GM23338 (cell line): ENCODE results near the gene KDM6A. TPM values are rescaled to one million over a fixed set of nuclear protein-coding genes. Genes with fewer than 3 reads are reported as not detected.

Experiments used
- ATAC-seq: fragments of 200-7000 bp; cut with Tn5 transposase; 3 replicates; pipeline ENCODE4 v1.9.1; 2020
- DNase-seq: peaks from one replicate; pipeline ENCODE4 v3.0.0-alpha.2; 2015; ENCODE audit warnings: low spot score
- H2AFZ ChIP-seq: fragments of 200-600 bp; sonication (generic); 2 replicates; pipeline ENCODE4 v1.8.0; 2016; ENCODE audit warnings: antibody characterized with exemption, mild to moderate bottlenecking, moderate library complexity
- H3F3A ChIP-seq: fragments of 200-600 bp; sonication (generic); replicated peaks from 2 replicates; pipeline ENCODE4 v1.8.0; 2017; ENCODE audit warnings: antibody characterized with exemption, mixed run types, low read depth
- H3K27ac ChIP-seq: fragments of 200-600 bp; sonication (generic); 2 replicates; pipeline ENCODE4 v1.6.1; 2016; ENCODE audit warnings: low read depth
- H3K27me3 ChIP-seq: fragments of 200-600 bp; sonication (generic); 2 replicates; pipeline ENCODE4 v1.8.0; 2016; ENCODE audit warnings: mild to moderate bottlenecking, mixed run types, moderate library complexity; ENCODE audit not compliant: insufficient read depth
- H3K36me3 ChIP-seq: fragments of 200-600 bp; sonication (generic); 2 replicates; pipeline ENCODE4 v1.8.0; 2016; ENCODE audit warnings: mild to moderate bottlenecking; ENCODE audit not compliant: insufficient read depth
- H3K4me1 ChIP-seq: fragments of 200-600 bp; sonication (generic); 2 replicates; pipeline ENCODE4 v1.8.0; 2016; ENCODE audit warnings: mild to moderate bottlenecking, moderate library complexity; ENCODE audit not compliant: insufficient read depth
- H3K4me2 ChIP-seq: fragments of 200-600 bp; sonication (generic); 2 replicates; pipeline ENCODE4 v1.7.1; 2017; ENCODE audit warnings: mixed run types
- H3K4me3 ChIP-seq: fragments of 200-600 bp; sonication (generic); 2 replicates; pipeline ENCODE4 v1.6.1; 2016; ENCODE audit warnings: mixed run types
- H3K79me2 ChIP-seq: fragments of 200-600 bp; sonication (generic); replicated peaks from 2 replicates; pipeline ENCODE4 v1.8.0; 2017; ENCODE audit warnings: mild to moderate bottlenecking; ENCODE audit not compliant: insufficient read depth
- H3K9me2 ChIP-seq: fragments of 200-600 bp; sonication (generic); 2 replicates; pipeline ENCODE4 v1.8.0; 2017; ENCODE audit not compliant: insufficient read depth
- H4K20me1 ChIP-seq: fragments of 200-600 bp; sonication (generic); replicated peaks from 2 replicates; pipeline ENCODE4 v1.8.0; 2017; ENCODE audit warnings: mild to moderate bottlenecking; ENCODE audit not compliant: insufficient read depth
- H3K27ac Mint-ChIP-seq: 2 replicates; pipeline ENCODE4 v1.8.0; 2020; ENCODE audit warnings: inconsistent platforms, mild to moderate bottlenecking, moderate library complexity, mixed read lengths
- H3K27me3 Mint-ChIP-seq: 3 replicates; pipeline ENCODE4 v1.8.0; 2022; ENCODE audit warnings: low read depth, mild to moderate bottlenecking, moderate library complexity, mixed read lengths, inconsistent platforms; ENCODE audit not compliant: insufficient read depth, poor library complexity
- H3K36me3 Mint-ChIP-seq: 3 replicates; pipeline ENCODE4 v1.8.0; 2021; ENCODE audit warnings: low read depth, mild to moderate bottlenecking, inconsistent platforms, moderate library complexity, mixed read lengths
- H3K4me1 Mint-ChIP-seq: 3 replicates; pipeline ENCODE4 v1.8.0; 2020; ENCODE audit warnings: mild to moderate bottlenecking, inconsistent platforms, mixed read lengths
- H3K4me3 Mint-ChIP-seq: 3 replicates; pipeline ENCODE4 v1.8.0; 2021; ENCODE audit warnings: moderate library complexity, mild to moderate bottlenecking, inconsistent platforms, mixed read lengths
- H3K9me3 Mint-ChIP-seq: 3 replicates; pipeline ENCODE4 v1.8.0; 2020; ENCODE audit warnings: moderate library complexity, mild to moderate bottlenecking, inconsistent platforms, mixed read lengths
- CREB1 ChIP-seq: fragments of 250-450 bp; sonication (Bioruptor Pico); IDR thresholded peaks from 2 replicates; pipeline ENCODE4 v1.5.0; 2020; ENCODE audit warnings: low read depth, mild to moderate bottlenecking, moderate library complexity
- EZH2 ChIP-seq: fragments of 200-600 bp; sonication (generic); IDR thresholded peaks from one replicate; pipeline ENCODE4 v1.8.0; 2017; ENCODE audit warnings: antibody characterized with exemption, mild to moderate bottlenecking, low read depth; ENCODE audit not compliant: unreplicated experiment
- EZH2phosphoT487 ChIP-seq: fragments of 200-600 bp; sonication (generic); IDR thresholded peaks from one replicate; pipeline ENCODE4 v1.8.1; 2018; ENCODE audit warnings: antibody characterized with exemption; ENCODE audit not compliant: unreplicated experiment
- JUNB ChIP-seq: IDR thresholded peaks from one replicate; pipeline ENCODE4 v1.6.1; 2016; ENCODE audit warnings: antibody characterized with exemption; ENCODE audit not compliant: unreplicated experiment
- POLR2AphosphoS5 ChIP-seq: IDR thresholded peaks from 2 replicates; pipeline ENCODE4 v1.6.1; 2016; ENCODE audit warnings: antibody characterized with exemption, low read depth
- ZNF114 ChIP-seq: fragments of 250-450 bp; sonication (Bioruptor Pico); IDR thresholded peaks from 2 replicates; pipeline ENCODE4 v1.5.0; 2020; ENCODE audit warnings: mild to moderate bottlenecking, moderate library complexity
- ZNF331 ChIP-seq: fragments of 250-450 bp; sonication (Bioruptor Pico); IDR thresholded peaks from 2 replicates; pipeline ENCODE4 v1.5.0; 2020; ENCODE audit warnings: low read depth, mild to moderate bottlenecking, moderate library complexity
- polyA plus RNA-seq: library from polyadenylated mRNA; unstranded; fragments of >200 nt; fragmentation: Nextera tagmentation; extraction: Ambion mirVana; gene quantifications from 2 replicates; pipeline ENCODE4 v1.2.1, GENCODE V29; 2016
- total RNA-seq: library from RNA; depleted of rRNA; stranded (reverse); fragments of >200 nt; shearing (Covaris generic); gene quantifications from 2 replicates; pipeline ENCODE4 v1.2.3, GENCODE V29; 2014
- TF ChIP-seq, protein P1 (sequence below): IDR thresholded peaks from 2 replicates; pipeline ENCODE4 v1.6.1; 2016; ENCODE audit warnings: antibody characterized with exemption
- TF ChIP-seq, protein P2 (sequence below), 2 experiments: fragments of 200-600 bp in 1 of 2; sonication (generic) in 1 of 2; conservative IDR thresholded peaks; 2 replicates each; pipeline versions ENCODE4 v1.5.1 to v1.6.1; 2016 to 2017; ENCODE audit warnings: antibody characterized with exemption in 2 of 2, low read depth in 2 of 2, mild to moderate bottlenecking in 2 of 2, moderate library complexity in 1 of 2
- TF ChIP-seq, protein P3 (sequence below): IDR thresholded peaks from one replicate; pipeline ENCODE4 v1.6.1; 2018; ENCODE audit warnings: antibody characterized with exemption; ENCODE audit not compliant: unreplicated experiment
- TF ChIP-seq, protein P4 (sequence below): fragments of 250-450 bp; sonication (Bioruptor Pico); IDR thresholded peaks from 2 replicates; pipeline ENCODE4 v1.5.0; 2020; ENCODE audit warnings: mild to moderate bottlenecking, moderate library complexity

KDM6A gene
- total and polyA plus RNA-seq, 2 experiments from 2014 or later: 22.8 to 102 TPM

DNA sequence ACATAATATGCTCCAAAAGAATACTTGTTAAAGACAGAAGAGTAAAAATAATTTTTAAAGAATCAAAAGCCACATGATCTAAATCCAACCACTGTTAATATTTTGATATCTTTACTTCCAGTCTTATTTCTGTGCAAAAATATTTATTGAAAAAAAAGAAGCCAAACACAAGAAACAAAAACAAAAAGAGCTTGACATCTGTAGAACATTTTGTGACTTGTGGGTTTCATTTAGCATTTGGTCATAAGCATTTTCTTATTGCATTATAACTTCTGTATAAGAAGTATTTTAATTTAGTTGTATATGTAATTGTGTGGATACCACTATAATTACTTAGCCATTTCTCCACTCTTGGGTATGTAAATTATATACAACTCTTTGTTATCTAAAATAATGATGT, 264.5 kb downstream of the KDM6A start (continued):
- TF ChIP-seq, protein P1, sequence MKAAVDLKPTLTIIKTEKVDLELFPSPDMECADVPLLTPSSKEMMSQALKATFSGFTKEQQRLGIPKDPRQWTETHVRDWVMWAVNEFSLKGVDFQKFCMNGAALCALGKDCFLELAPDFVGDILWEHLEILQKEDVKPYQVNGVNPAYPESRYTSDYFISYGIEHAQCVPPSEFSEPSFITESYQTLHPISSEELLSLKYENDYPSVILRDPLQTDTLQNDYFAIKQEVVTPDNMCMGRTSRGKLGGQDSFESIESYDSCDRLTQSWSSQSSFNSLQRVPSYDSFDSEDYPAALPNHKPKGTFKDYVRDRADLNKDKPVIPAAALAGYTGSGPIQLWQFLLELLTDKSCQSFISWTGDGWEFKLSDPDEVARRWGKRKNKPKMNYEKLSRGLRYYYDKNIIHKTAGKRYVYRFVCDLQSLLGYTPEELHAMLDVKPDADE: no peak
- no peak for TF ChIP-seq POLR2AphosphoS5

DNA sequence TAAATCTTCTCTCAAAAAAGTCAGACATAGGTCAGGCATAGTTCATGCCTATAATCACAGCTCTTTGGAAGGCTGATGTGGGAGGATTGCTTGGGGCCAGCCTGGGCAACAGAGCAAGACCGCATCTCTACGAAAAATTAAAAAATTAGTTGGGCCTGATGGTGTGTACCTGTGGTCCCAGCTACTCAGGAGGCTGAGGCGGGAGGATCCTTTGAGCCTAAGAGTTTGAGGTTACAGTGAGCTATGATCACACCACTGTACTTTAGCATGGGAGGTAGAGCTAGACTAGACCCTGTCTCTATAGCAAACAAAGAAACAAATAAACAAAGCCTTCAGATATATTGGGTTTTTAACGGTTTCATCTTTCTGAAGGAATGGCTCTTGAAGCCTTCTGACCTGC, 265.5 kb downstream of the KDM6A start:
- H3K27me3 ChIP-seq: no peaks in the 10 kb centered on the region
- DNase-seq (no peak), ATAC-seq (no peak)
- H3K4me3 ChIP-seq: no peak overlapping the region
- Mint-ChIP-seq H3K4me1 (no peaks in the 10 kb centered on the region), H3K9me3 (no peaks in the 10 kb centered on the region; the same call in 2 of the 3 replicates), H3K36me3 (no peaks in the 10 kb centered on the region), H3K27ac (no peak overlapping the region), H3K4me3 (no peak overlapping the region), H3K27me3 (peaks cover 1% of the 10 kb centered on the region)
- no peaks in the 10 kb centered on the region for H4K20me1 ChIP-seq
- H3K4me2 ChIP-seq: no peak overlapping the region
- no peaks in the 10 kb centered on the region for H3K79me2 ChIP-seq
- H3K27ac ChIP-seq: no peak overlapping the region
- H3K9me2 ChIP-seq: no peaks in the 10 kb centered on the region
- H3K4me1 ChIP-seq: no peaks in the 10 kb centered on the region
- TF ChIP-seq ZNF331: no peak
- TF ChIP-seq, protein P2, sequence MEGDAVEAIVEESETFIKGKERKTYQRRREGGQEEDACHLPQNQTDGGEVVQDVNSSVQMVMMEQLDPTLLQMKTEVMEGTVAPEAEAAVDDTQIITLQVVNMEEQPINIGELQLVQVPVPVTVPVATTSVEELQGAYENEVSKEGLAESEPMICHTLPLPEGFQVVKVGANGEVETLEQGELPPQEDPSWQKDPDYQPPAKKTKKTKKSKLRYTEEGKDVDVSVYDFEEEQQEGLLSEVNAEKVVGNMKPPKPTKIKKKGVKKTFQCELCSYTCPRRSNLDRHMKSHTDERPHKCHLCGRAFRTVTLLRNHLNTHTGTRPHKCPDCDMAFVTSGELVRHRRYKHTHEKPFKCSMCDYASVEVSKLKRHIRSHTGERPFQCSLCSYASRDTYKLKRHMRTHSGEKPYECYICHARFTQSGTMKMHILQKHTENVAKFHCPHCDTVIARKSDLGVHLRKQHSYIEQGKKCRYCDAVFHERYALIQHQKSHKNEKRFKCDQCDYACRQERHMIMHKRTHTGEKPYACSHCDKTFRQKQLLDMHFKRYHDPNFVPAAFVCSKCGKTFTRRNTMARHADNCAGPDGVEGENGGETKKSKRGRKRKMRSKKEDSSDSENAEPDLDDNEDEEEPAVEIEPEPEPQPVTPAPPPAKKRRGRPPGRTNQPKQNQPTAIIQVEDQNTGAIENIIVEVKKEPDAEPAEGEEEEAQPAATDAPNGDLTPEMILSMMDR (conservative IDR thresholded peaks at IDR 0.05; ENCODE audit: low read depth in 2 of 2): no peak
- TF ChIP-seq, protein P3, sequence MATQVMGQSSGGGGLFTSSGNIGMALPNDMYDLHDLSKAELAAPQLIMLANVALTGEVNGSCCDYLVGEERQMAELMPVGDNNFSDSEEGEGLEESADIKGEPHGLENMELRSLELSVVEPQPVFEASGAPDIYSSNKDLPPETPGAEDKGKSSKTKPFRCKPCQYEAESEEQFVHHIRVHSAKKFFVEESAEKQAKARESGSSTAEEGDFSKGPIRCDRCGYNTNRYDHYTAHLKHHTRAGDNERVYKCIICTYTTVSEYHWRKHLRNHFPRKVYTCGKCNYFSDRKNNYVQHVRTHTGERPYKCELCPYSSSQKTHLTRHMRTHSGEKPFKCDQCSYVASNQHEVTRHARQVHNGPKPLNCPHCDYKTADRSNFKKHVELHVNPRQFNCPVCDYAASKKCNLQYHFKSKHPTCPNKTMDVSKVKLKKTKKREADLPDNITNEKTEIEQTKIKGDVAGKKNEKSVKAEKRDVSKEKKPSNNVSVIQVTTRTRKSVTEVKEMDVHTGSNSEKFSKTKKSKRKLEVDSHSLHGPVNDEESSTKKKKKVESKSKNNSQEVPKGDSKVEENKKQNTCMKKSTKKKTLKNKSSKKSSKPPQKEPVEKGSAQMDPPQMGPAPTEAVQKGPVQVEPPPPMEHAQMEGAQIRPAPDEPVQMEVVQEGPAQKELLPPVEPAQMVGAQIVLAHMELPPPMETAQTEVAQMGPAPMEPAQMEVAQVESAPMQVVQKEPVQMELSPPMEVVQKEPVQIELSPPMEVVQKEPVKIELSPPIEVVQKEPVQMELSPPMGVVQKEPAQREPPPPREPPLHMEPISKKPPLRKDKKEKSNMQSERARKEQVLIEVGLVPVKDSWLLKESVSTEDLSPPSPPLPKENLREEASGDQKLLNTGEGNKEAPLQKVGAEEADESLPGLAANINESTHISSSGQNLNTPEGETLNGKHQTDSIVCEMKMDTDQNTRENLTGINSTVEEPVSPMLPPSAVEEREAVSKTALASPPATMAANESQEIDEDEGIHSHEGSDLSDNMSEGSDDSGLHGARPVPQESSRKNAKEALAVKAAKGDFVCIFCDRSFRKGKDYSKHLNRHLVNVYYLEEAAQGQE: no peak
- no peak for TF ChIP-seq EZH2
- no peak for TF ChIP-seq POLR2AphosphoS5
- no peak for TF ChIP-seq CREB1 (CRISPR knock-in tag)
- TF ChIP-seq JUNB: no peak
- no peak for TF ChIP-seq ZNF114 (CRISPR knock-in tag)
- no peak for TF ChIP-seq EZH2phosphoT487
- TF ChIP-seq, protein P4, sequence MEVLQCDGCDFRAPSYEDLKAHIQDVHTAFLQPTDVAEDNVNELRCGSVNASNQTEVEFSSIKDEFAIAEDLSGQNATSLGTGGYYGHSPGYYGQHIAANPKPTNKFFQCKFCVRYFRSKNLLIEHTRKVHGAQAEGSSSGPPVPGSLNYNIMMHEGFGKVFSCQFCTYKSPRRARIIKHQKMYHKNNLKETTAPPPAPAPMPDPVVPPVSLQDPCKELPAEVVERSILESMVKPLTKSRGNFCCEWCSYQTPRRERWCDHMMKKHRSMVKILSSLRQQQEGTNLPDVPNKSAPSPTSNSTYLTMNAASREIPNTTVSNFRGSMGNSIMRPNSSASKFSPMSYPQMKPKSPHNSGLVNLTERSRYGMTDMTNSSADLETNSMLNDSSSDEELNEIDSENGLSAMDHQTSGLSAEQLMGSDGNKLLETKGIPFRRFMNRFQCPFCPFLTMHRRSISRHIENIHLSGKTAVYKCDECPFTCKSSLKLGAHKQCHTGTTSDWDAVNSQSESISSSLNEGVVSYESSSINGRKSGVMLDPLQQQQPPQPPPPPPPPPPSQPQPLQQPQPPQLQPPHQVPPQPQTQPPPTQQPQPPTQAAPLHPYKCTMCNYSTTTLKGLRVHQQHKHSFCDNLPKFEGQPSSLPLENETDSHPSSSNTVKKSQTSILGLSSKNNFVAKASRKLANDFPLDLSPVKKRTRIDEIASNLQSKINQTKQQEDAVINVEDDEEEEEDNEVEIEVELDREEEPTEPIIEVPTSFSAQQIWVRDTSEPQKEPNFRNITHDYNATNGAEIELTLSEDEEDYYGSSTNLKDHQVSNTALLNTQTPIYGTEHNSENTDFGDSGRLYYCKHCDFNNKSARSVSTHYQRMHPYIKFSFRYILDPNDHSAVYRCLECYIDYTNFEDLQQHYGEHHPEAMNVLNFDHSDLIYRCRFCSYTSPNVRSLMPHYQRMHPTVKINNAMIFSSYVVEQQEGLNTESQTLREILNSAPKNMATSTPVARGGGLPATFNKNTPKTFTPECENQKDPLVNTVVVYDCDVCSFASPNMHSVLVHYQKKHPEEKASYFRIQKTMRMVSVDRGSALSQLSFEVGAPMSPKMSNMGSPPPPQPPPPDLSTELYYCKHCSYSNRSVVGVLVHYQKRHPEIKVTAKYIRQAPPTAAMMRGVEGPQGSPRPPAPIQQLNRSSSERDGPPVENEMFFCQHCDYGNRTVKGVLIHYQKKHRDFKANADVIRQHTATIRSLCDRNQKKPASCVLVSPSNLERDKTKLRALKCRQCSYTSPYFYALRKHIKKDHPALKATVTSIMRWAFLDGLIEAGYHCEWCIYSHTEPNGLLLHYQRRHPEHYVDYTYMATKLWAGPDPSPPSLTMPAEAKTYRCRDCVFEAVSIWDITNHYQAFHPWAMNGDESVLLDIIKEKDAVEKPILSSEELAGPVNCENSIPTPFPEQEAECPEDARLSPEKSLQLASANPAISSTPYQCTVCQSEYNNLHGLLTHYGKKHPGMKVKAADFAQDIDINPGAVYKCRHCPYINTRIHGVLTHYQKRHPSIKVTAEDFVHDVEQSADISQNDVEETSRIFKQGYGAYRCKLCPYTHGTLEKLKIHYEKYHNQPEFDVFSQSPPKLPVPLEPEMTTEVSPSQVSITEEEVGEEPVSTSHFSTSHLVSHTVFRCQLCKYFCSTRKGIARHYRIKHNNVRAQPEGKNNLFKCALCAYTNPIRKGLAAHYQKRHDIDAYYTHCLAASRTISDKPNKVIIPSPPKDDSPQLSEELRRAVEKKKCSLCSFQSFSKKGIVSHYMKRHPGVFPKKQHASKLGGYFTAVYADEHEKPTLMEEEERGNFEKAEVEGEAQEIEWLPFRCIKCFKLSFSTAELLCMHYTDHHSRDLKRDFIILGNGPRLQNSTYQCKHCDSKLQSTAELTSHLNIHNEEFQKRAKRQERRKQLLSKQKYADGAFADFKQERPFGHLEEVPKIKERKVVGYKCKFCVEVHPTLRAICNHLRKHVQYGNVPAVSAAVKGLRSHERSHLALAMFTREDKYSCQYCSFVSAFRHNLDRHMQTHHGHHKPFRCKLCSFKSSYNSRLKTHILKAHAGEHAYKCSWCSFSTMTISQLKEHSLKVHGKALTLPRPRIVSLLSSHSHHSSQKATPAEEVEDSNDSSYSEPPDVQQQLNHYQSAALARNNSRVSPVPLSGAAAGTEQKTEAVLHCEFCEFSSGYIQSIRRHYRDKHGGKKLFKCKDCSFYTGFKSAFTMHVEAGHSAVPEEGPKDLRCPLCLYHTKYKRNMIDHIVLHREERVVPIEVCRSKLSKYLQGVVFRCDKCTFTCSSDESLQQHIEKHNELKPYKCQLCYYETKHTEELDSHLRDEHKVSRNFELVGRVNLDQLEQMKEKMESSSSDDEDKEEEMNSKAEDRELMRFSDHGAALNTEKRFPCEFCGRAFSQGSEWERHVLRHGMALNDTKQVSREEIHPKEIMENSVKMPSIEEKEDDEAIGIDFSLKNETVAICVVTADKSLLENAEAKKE (CRISPR knock-in tag): no peak
- H3F3A ChIP-seq: no peaks in the 10 kb centered on the region
- no peak overlapping the region for H2AFZ ChIP-seq
- H3K36me3 ChIP-seq: no peaks in the 10 kb centered on the region
